GM06990 (cell line): ENCODE data around the gene TAS2R42.

ENCODE experiments used
- DNase-seq: peaks from one replicate; pipeline ENCODE4 v3.0.0-alpha.2; 2011; ENCODE audit not compliant: insufficient read length; ENCODE audit errors: extremely low read depth
- H3K27me3 ChIP-seq: replicated peaks from 2 replicates; pipeline ENCODE4 v1.6.0; 2011; ENCODE audit warnings: low read length; ENCODE audit not compliant: control insufficient read depth, insufficient read depth
- H3K36me3 ChIP-seq: 2 replicates; pipeline ENCODE4 v1.5.1; 2011; ENCODE audit warnings: low read length; ENCODE audit not compliant: control insufficient read depth, insufficient read depth
- H3K4me3 ChIP-seq: replicated peaks from 2 replicates; pipeline ENCODE4 v1.5.1; 2011; ENCODE audit warnings: low read depth, mild to moderate bottlenecking, control low read depth, low read length
- TF ChIP-seq, protein P1 (sequence below): IDR thresholded peaks from 2 replicates; pipeline ENCODE4 v1.5.1; 2011; ENCODE audit warnings: low read length, control low read depth, mild to moderate bottlenecking, inconsistent platforms; ENCODE audit not compliant: insufficient read depth, poor library complexity, severe bottlenecking

TAS2R42 gene

DNA sequence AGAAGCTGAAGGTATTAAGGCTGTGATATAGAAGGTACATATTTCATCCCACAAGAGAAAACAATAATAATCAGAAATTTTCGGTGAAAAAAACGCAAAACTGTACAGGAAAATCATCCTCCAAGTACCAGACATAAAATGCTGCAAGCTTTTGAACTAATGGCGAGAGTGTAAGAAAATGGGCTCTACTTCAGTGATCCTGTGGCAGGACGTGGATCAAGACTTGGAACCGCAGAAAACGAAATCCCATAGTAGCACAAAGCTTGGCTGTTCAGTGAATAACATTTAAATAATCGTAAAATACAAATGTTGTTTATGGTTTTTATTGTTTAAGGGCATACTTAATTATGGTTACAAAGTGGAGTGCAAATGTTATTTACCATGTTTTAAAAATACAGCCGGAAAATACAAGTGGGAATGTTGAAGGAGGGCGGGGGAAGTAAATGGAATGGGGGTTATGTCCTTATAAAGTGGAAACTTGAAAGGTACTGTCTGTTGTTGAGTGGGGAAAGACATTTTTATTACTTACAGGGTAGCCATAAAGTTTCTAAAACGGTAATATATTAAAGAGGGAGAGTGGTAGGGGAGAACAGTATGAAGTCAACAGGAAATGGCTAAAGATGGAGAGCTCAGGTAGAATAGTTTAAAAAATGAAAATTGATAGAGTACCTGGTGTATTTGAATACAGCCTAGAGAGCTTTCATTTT is 14.6 kb downstream of the TAS2R42 start:
- H3K27me3 ChIP-seq = no peaks in the 10 kb centered on the region
- TF ChIP-seq, protein P1, sequence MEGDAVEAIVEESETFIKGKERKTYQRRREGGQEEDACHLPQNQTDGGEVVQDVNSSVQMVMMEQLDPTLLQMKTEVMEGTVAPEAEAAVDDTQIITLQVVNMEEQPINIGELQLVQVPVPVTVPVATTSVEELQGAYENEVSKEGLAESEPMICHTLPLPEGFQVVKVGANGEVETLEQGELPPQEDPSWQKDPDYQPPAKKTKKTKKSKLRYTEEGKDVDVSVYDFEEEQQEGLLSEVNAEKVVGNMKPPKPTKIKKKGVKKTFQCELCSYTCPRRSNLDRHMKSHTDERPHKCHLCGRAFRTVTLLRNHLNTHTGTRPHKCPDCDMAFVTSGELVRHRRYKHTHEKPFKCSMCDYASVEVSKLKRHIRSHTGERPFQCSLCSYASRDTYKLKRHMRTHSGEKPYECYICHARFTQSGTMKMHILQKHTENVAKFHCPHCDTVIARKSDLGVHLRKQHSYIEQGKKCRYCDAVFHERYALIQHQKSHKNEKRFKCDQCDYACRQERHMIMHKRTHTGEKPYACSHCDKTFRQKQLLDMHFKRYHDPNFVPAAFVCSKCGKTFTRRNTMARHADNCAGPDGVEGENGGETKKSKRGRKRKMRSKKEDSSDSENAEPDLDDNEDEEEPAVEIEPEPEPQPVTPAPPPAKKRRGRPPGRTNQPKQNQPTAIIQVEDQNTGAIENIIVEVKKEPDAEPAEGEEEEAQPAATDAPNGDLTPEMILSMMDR = no peak
- DNase-seq = no peak
- peak overlapping the region; percentile 90 for H3K4me3 ChIP-seq
- no peaks in the 10 kb centered on the region; the same call in 1 of the 2 replicates for H3K36me3 ChIP-seq

DNA sequence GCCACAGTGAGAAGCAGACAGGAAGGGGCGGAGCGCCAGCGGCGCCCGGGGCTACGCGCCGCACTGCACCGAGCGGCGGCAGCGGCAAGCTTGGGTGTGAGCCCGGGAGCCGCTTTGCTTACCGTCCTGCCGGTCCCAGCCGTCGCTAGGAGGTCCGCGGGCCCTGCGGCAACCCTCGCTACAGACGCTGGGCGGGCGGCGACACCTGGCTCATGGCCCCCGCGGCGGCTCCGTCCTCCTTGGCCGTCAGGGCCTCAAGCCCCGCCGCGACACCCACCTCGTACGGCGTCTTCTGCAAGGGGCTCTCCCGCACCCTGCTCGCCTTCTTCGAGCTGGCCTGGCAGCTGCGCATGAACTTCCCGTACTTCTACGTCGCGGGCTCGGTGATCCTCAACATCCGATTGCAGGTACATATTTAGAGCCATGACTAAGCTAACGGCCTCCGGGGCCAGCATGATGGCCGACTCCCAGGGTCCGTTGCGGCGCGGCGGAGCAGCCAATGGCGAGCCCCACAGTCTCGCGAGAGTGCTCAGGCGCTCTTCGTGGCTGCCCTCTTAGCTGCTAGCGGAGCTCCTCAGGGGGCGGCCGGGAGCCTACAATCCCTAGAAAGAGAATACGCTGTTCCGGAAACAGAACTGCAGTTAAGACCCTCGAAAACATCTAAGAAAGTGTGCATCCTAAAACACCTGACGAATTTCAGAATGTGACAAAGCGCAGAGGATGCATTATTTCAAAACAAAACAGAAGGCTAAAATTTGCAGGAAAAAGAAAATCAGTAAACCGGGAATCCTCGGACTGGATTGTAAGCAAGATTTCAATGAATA is 15.4 kb downstream of the TAS2R42 start, which contains the start of gene SMIM10L1:
TSS of gene SMIM10L1 (plus strand) at position 50 of the 824 bp plus-strand sequence. CDS start at position 213, 163 bp downstream.
- Histone ChIP-seq H3K4me3 (peak within 1 kb of the TSS; percentile 90), H3K27me3 (no peaks in the 10 kb centered on the region), H3K36me3 (no peaks in the 10 kb centered on the region; the same call in 1 of the 2 replicates)
- DNase-seq = peak; percentile 92
- TF ChIP-seq, protein P1 = no peak

DNA sequence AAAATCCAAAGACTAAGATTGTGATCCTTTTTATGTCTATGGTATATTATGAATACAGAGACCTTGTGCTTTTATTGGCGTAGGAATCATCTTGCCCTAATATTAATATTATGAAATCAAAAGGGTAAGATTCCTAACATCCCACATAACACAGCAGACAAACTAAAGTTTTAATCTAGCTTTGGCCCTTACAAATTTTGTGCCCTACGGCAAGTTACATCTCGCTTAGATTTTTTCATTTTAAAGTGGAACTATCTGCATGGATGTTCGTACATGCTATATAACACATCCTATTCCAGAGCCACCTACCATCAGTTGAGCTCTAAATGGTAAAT is 16.0 kb downstream of the TAS2R42 start:
- TF ChIP-seq, protein P1 = no peak
- peaks cover 2% of the 10 kb centered on the region for H3K36me3 ChIP-seq
- DNase-seq = no peak
- peak overlapping the region; percentile 90 for H3K4me3 ChIP-seq
- no peaks in the 10 kb centered on the region for H3K27me3 ChIP-seq

DNA sequence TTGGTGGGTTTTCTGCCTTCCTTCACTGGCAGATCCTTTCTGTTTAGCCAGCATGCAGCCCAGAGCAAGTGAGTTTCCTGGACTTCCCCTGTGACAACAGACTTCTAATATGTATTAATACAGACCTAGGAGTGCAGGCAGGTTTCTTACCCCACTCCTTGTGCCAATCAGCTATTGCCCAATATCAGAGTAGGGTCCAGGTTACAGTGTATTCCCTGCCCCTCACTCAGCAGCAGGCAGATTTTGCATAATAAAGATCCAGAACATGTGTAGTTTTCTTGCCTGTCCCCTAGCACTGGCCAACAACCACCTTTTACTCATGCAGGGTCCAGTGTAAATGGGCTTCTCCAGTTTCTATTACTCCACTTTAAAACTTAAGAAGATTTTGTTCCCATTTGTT is 20.4 kb downstream of the TAS2R42 start:
- Histone ChIP-seq H3K36me3 (peaks cover 3% of the 10 kb centered on the region), H3K4me3 (no peak overlapping the region), H3K27me3 (no peaks in the 10 kb centered on the region)
- DNase-seq = no peak
- TF ChIP-seq, protein P1 = no peak

DNA sequence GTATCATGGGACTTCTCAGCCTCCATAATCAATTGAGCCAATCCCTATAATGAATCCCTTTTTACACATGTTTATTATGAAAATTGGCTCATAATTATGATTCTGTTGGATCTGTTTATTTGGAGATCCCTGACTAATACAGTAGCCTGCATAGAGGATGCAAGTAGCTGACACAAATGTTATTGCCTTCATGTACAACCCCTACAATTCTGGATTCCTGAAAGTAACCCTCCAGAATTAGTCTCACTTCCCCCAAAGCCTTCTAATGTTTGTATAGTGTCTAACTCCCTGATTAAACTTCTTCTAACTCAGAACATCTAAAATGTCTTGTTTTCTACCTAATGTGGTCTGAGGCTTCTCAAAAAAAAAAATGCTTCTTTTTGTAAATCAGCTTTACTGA is 22.4 kb downstream of the TAS2R42 start:
- peaks cover 3% of the 10 kb centered on the region for H3K36me3 ChIP-seq
- TF ChIP-seq, protein P1 = no peak
- DNase-seq = no peak
- H3K4me3 ChIP-seq = no peak overlapping the region
- H3K27me3 ChIP-seq = no peaks in the 10 kb centered on the region
